ENCODE results near the gene HRC. TPM values are rescaled to one million over a fixed set of nuclear protein-coding genes. Genes with fewer than 3 reads are reported as not detected.

The HRC gene
- total and polyA plus RNA-seq, 2 of the 8 experiments (the other 6 are each of a cell fraction or from before 2014, with no cell fraction given): 2.3 to 2.6 TPM

DNA sequence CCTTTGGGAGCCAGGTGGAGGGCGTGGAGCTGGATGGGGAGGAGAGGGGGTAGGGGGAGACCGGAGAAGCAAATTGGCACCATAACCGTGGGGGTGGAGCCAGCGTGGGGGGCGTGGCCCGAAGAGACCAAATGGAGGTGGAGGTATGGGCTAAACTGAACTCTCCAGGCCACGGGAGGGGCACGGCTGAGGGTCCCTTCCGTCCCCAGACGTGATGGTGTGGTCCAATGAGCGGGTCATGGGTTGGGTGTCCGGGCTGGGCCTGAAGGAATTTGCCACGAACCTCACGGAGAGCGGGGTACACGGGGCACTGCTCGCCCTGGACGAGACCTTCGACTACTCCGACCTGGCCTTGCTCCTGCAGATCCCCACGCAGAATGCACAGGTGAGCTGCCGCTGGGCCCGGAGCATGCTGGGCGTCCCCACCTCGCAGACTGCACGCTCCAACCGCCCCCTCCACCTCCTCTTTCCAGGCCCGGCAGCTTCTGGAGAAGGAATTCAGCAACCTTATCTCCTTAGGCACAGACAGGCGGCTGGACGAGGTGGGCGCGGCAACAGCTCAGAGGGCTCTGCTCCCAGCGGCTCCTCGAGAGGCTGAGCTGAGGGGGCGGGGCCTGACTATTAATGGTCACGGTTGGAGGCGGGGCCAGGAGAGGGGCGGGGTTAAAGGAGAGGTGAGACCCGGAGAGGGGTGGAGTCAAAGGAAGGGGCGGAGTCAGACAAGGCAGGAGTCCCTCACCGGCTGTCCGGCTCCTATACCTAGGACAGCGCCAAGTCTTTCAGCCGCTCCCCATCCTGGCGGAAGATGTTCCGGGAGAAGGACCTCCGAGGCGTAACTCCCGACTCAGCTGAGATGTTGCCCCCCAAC lies 6.2 kb downstream of the HRC start:
- Histone ChIP-seq H3K14ac (ENCODE audit: insufficient read length) (no peak overlapping the region), H3K4me1 (replicated peaks in 1 of 4; ENCODE audit: control insufficient read depth in 3 of 4, insufficient read depth in 4 of 4, low read length in 3 of 4) (peaks cover 0 to 22% (median 9%) of the 10 kb centered on the region in 4 experiments; a peak in 6 of 7 replicates), H2BK12ac (ENCODE audit: low read depth, low read length) (peak overlapping the region; percentile 85), H2BK15ac (ENCODE audit: low read length) (peak overlapping the region; percentile 65; the same call in 1 of the 2 replicates), H3K4me2 (ENCODE audit: insufficient read depth in 1 of 2, low read depth in 2 of 2, low read length in 2 of 2) (peak overlapping the region; percentile 85 to 95), H3K27ac (ENCODE audit: low read depth, low read length) (peak overlapping the region; percentile 65; the same call in 1 of the 2 replicates), H3K79me1 (ENCODE audit: low read depth, low read length) (0 out of 2 replicates have a peak, but pooled peaks cover 2% of the 10 kb centered on the region), H3K9ac (replicated peaks in 1 of 4; ENCODE audit: extremely low read depth in 1 of 4, low read depth in 3 of 4, low read length in 3 of 4) (peak overlapping the region in 3 of 4 experiments; percentile 40 to 72 (median 70); a peak in 5 of 7 replicates), H3K23ac (ENCODE audit: insufficient read length) (no peak overlapping the region), H2AK5ac (ENCODE audit: low read depth, low read length) (no peak overlapping the region), H2BK120ac (replicated peaks; ENCODE audit: low read depth, low read length) (peak overlapping the region; percentile 82), H3K23me2 (ENCODE audit: low read depth, low read length) (peaks cover 27% of the 10 kb centered on the region), H3K18ac (ENCODE audit: extremely low read depth, low read length) (peak overlapping the region; percentile 91), H3K27me3 (replicated peaks in 1 of 4; ENCODE audit: control insufficient read depth in 3 of 4, extremely low read depth in 1 of 4, insufficient read depth in 3 of 4, low read length in 3 of 4) (peaks cover 0 to 5% (median 2%) of the 10 kb centered on the region in 4 experiments; a peak in 2 of 7 replicates), H2AFZ (ENCODE audit: low read length) (no peak overlapping the region), H4K20me1 (replicated peaks in 1 of 2; ENCODE audit: control insufficient read depth in 1 of 2, insufficient read depth in 2 of 2, low read length in 2 of 2) (peaks cover 0 to 2% of the 10 kb centered on the region in 2 experiments), H3K4ac (replicated peaks; ENCODE audit: insufficient read length, low read depth, low read length) (peak overlapping the region; percentile 8), H3K36me3 (ENCODE audit: control insufficient read depth in 2 of 4, insufficient read depth in 4 of 4, low read length in 3 of 4) (no peaks in the 10 kb centered on the region), H2BK5ac (ENCODE audit: low read depth, low read length) (peak overlapping the region; percentile 87; the same call in 1 of the 2 replicates), H4K91ac (replicated peaks; ENCODE audit: insufficient read length, low read length) (peak overlapping the region; percentile 83), H3K79me2 (ENCODE audit: control insufficient read depth in 1 of 2, insufficient read depth in 2 of 2, low read length in 2 of 2) (no peaks in the 10 kb centered on the region), H3K56ac (replicated peaks; ENCODE audit: insufficient read length, low read depth, low read length) (peak overlapping the region; percentile 70), H3K9me3 (ENCODE audit: insufficient read depth in 2 of 2, low read depth in 1 of 2, low read length in 1 of 2) (no peaks in the 10 kb centered on the region), H3K4me3 (ENCODE audit: extremely low read depth in 1 of 4, insufficient read depth in 2 of 4, low read depth in 3 of 4, low read length in 4 of 4) (peak overlapping the region; percentile 69 to 97 (median 90)), H4K8ac (ENCODE audit: extremely low read depth, insufficient read depth, low read length) (peak overlapping the region; percentile 11; the same call in 1 of the 2 replicates), H2BK20ac (ENCODE audit: low read length) (peak overlapping the region; percentile 87; the same call in 1 of the 2 replicates), H4K5ac (ENCODE audit: insufficient read length, low read depth, low read length) (peak overlapping the region; percentile 28)
- peak in 1 of 2 experiments; percentile 100 for DNase-seq (ENCODE audit: low read depth in 1 of 2, low spot score in 2 of 2)
- POLR2A ChIA-PET (ENCODE audit: partially characterized antibody): interaction anchor here (0.8 to 5.6 kb wide), 22 partner anchors 10 to 746 kb away, joined by 3 to 47 read pairs (median 4); partner anchors contain the start of genes LIN7B, PPFIA3 and TRPM4
- FAIRE-seq: peak; percentile 28
- CTCF ChIA-PET (ENCODE audit: partially characterized antibody): interaction anchor here (0.6 to 5.0 kb wide), 13 partner anchors 9 to 776 kb away, joined by 3 to 38 read pairs (median 7); partner anchors contain the start of genes KCNA7, LIN7B and PPFIA3
- 4% methylated on average over 42 of the region's 49 CpGs; no CpG with 5 or more reads in 1 of the 2 experiments for WGBS, 2 experiments (ENCODE audit: extremely low coverage in 1 of 2, insufficient coverage in 1 of 2, insufficient read length in 1 of 2, insufficient replicate concordance in 2 of 2, low coverage in 1 of 2, low lambda C conversion rate in 2 of 2, missing lambda C conversion rate in 1 of 2)
- TF ChIP-seq JUND (IDR thresholded peaks at IDR 0.05; ENCODE audit: low read length) (peak; percentile 80; the same call in 1 of the 2 replicates), FOSL1 (IDR thresholded peaks at IDR 0.05; ENCODE audit: insufficient read depth, low read depth, low read length) (no peak), HDAC2 (IDR thresholded peaks at IDR 0.05; ENCODE audit: borderline replicate concordance in 1 of 2, low read depth in 2 of 2, low read length in 2 of 2) (peak in 1 of 2 experiments; percentile 35; a peak in 1 of 4 replicates), SP1 (IDR thresholded peaks at IDR 0.05; ENCODE audit: low read depth, low read length) (0 out of 2 replicates have a peak, but pooled peaks have one; percentile 59), SIN3A (conservative IDR thresholded peaks at IDR 0.05 in 1 of 2, IDR thresholded peaks at IDR 0.05 in 1 of 2; ENCODE audit: low read depth in 1 of 2, low read length in 2 of 2) (peak in 1 of 2 experiments; percentile 72; a peak in 1 of 4 replicates), CHD1 (IDR thresholded peaks at IDR 0.05; ENCODE audit: low read depth, low read length) (peak; percentile 83), POLR2AphosphoS5 (IDR thresholded peaks at IDR 0.05; ENCODE audit: low read depth, low read length) (peak; percentile 76; the same call in 1 of the 2 replicates), SIX5 (IDR thresholded peaks at IDR 0.05; ENCODE audit: low read depth, low read length) (peak; percentile 40)

Data from H1 (cell line).